ENCODE data around the gene PLPP4. TPM values are rescaled to one million over a fixed set of nuclear protein-coding genes. Genes with fewer than 3 reads are reported as not detected.

The PLPP4 gene
- total and polyA plus RNA-seq, 2 experiments from 2014 or later = 30.0 to 34.4 TPM

- H3K9ac ChIP-seq = no peak overlapping the region
- no peaks in the 10 kb centered on the region for H3K4me1 ChIP-seq (ENCODE audit: insufficient read depth)
- no peak overlapping the region for H2AFZ ChIP-seq
- H3K27me3 ChIP-seq (replicated peaks; ENCODE audit: insufficient read depth) = no peaks in the 10 kb centered on the region
- no peak for TF ChIP-seq EZH2 (IDR thresholded peaks at IDR 0.05; ENCODE audit: insufficient read depth, poor library complexity, severe bottlenecking)
- no peak for TF ChIP-seq EZH2phosphoT487 (IDR thresholded peaks at IDR 0.05; ENCODE audit: insufficient read depth, low read depth)
- no peak overlapping the region for H3K4me3 ChIP-seq
- H3K9me2 ChIP-seq (ENCODE audit: insufficient read depth) = no peaks in the 10 kb centered on the region
- in situ Hi-C loops (cut with MboI) = no loop called here
- no peaks in the 10 kb centered on the region for H3K79me2 ChIP-seq (ENCODE audit: insufficient read depth)
- no peak overlapping the region for H3K4me2 ChIP-seq (ENCODE audit: unreplicated experiment)
- DNase-seq = no peak
- H3K36me3 ChIP-seq (ENCODE audit: low read depth) = no peaks in the 10 kb centered on the region
- no peak overlapping the region for H3K27ac ChIP-seq
- H3F3A ChIP-seq (ENCODE audit: insufficient read depth) = no peaks in the 10 kb centered on the region
- no peaks in the 10 kb centered on the region for H4K20me1 ChIP-seq (ENCODE audit: insufficient read depth)
- 14 to 16% methylated on average over 3 of the region's 3 CpGs for WGBS, 2 experiments (ENCODE audit: low coverage in 1 of 2, low lambda C conversion rate in 2 of 2, missing lambda C conversion rate in 2 of 2)
- H3K9me3 ChIP-seq (ENCODE audit: low read depth) = peaks cover 9% of the 10 kb centered on the region
Observed at GRCh38 chr10:120616311-120616911, 159.4 kb downstream of the PLPP4 start.

DNA sequence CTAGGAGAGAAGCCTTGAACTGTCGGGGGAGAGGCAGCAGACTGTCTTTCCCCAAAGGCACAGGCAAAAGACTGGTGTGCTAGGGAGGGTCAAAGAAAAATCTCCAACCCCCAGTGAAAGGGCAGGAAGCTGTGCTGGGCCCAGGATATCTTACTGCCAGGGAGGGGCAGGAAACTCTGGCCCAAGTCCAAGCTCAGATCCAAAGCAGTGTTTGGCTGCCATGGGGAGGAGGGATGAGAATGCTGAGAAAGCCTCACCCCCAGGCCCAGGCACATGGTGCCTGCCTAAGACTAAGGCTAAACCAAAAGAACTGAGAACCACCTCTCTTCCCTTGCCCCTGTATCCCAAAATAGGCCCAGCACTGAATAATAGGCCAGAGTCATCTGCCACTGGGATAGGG is 171.2 kb downstream of the PLPP4 start:
- no peak overlapping the region for H3K9ac ChIP-seq
- no peak for TF ChIP-seq EZH2 (IDR thresholded peaks at IDR 0.05; ENCODE audit: insufficient read depth, poor library complexity, severe bottlenecking)
- TF ChIP-seq EZH2phosphoT487 (IDR thresholded peaks at IDR 0.05; ENCODE audit: insufficient read depth, low read depth) = no peak

GRCh38 chr10:120630266-120630665 is 173.2 kb downstream of the PLPP4 start:
- H3K9ac ChIP-seq = no peak overlapping the region

More for the DNA sequence above, 171.2 kb downstream of the PLPP4 start:
- H3F3A ChIP-seq (ENCODE audit: insufficient read depth) = no peaks in the 10 kb centered on the region
- H3K27ac ChIP-seq = no peak overlapping the region
- H3K4me1 ChIP-seq (ENCODE audit: insufficient read depth) = no peaks in the 10 kb centered on the region
- no peaks in the 10 kb centered on the region for H3K79me2 ChIP-seq (ENCODE audit: insufficient read depth)
- H3K9me3 ChIP-seq (ENCODE audit: low read depth) = no peaks in the 10 kb centered on the region
- no peak overlapping the region for H3K4me2 ChIP-seq (ENCODE audit: unreplicated experiment)
- H2AFZ ChIP-seq = no peak overlapping the region
- no peaks in the 10 kb centered on the region for H3K9me2 ChIP-seq (ENCODE audit: insufficient read depth)
- in situ Hi-C loops (cut with MboI) = no loop called here
- H3K4me3 ChIP-seq = no peak overlapping the region
- H3K27me3 ChIP-seq (replicated peaks; ENCODE audit: insufficient read depth) = 0 out of 2 replicates have a peak, but pooled peaks cover 11% of the 10 kb centered on the region
- no peaks in the 10 kb centered on the region for H4K20me1 ChIP-seq (ENCODE audit: insufficient read depth)
- WGBS, 2 experiments (ENCODE audit: low coverage in 1 of 2, low lambda C conversion rate in 2 of 2, missing lambda C conversion rate in 2 of 2) = 25 to 43% methylated on average over 1 of the region's 1 CpG
- H3K36me3 ChIP-seq (ENCODE audit: low read depth) = no peaks in the 10 kb centered on the region
- DNase-seq = no peak

GRCh38 chr10:120632047-120632446 is 175.0 kb downstream of the PLPP4 start:
- H3K79me2 ChIP-seq (ENCODE audit: insufficient read depth) = no peaks in the 10 kb centered on the region
- H3K9ac ChIP-seq = no peak overlapping the region
- no peaks in the 10 kb centered on the region for H3K9me3 ChIP-seq (ENCODE audit: low read depth)
- no peak overlapping the region for H3K4me2 ChIP-seq (ENCODE audit: unreplicated experiment)
- DNase-seq = no peak
- in situ Hi-C loops (cut with MboI) = no loop called here
- H3F3A ChIP-seq (ENCODE audit: insufficient read depth) = no peaks in the 10 kb centered on the region
- H3K4me3 ChIP-seq = no peak overlapping the region
- no peaks in the 10 kb centered on the region for H3K4me1 ChIP-seq (ENCODE audit: insufficient read depth)
- H2AFZ ChIP-seq = no peak overlapping the region
- no peak for TF ChIP-seq EZH2phosphoT487 (IDR thresholded peaks at IDR 0.05; ENCODE audit: insufficient read depth, low read depth)
- TF ChIP-seq EZH2 (IDR thresholded peaks at IDR 0.05; ENCODE audit: insufficient read depth, poor library complexity, severe bottlenecking) = no peak
- WGBS, 2 experiments (ENCODE audit: low coverage in 1 of 2, low lambda C conversion rate in 2 of 2, missing lambda C conversion rate in 2 of 2) = 21 to 29% methylated on average over 1 of the region's 1 CpG
- H4K20me1 ChIP-seq (ENCODE audit: insufficient read depth) = no peaks in the 10 kb centered on the region
- H3K27ac ChIP-seq = no peak overlapping the region
- no peaks in the 10 kb centered on the region for H3K9me2 ChIP-seq (ENCODE audit: insufficient read depth)
- H3K36me3 ChIP-seq (ENCODE audit: low read depth) = no peaks in the 10 kb centered on the region
- H3K27me3 ChIP-seq (replicated peaks; ENCODE audit: insufficient read depth) = no peaks in the 10 kb centered on the region

More at GRCh38 chr10:120630266-120630665, 173.2 kb downstream of the PLPP4 start:
- Histone ChIP-seq H3F3A (ENCODE audit: insufficient read depth) (no peaks in the 10 kb centered on the region), H3K4me3 (no peak overlapping the region), H3K36me3 (ENCODE audit: low read depth) (no peaks in the 10 kb centered on the region), H3K79me2 (ENCODE audit: insufficient read depth) (no peaks in the 10 kb centered on the region), H3K9me2 (ENCODE audit: insufficient read depth) (no peaks in the 10 kb centered on the region), H4K20me1 (ENCODE audit: insufficient read depth) (no peaks in the 10 kb centered on the region), H2AFZ (no peak overlapping the region), H3K27me3 (replicated peaks; ENCODE audit: insufficient read depth) (0 out of 2 replicates have a peak, but pooled peaks cover 9% of the 10 kb centered on the region), H3K27ac (no peak overlapping the region), H3K4me1 (ENCODE audit: insufficient read depth) (no peaks in the 10 kb centered on the region), H3K4me2 (ENCODE audit: unreplicated experiment) (no peak overlapping the region), H3K9me3 (ENCODE audit: low read depth) (no peaks in the 10 kb centered on the region)
- in situ Hi-C loops (cut with MboI) = no loop called here
- WGBS, 2 experiments (ENCODE audit: low coverage in 1 of 2, low lambda C conversion rate in 2 of 2, missing lambda C conversion rate in 2 of 2) = 0 to 6% methylated on average over 1 of the region's 1 CpG
- no peak for DNase-seq
- no peak for TF ChIP-seq EZH2 (IDR thresholded peaks at IDR 0.05; ENCODE audit: insufficient read depth, poor library complexity, severe bottlenecking)

Measured in GM23248 (cell line).